Common myeloid progenitor, CD34-positive (primary cell): ENCODE measurements around the gene C7orf25.
"Not testable (repeated sequence)": the region's sequence is repeated elsewhere in the genome, so short reads cannot be mapped to it uniquely, and the experiment has no call there.

Experiments
- CTCF ChIA-PET: fragments of 350-600 bp; sonication (Branson Sonifier 250); formaldehyde crosslinking; loops from one replicate; lab custom pipeline; 2021; ENCODE audit warnings: antibody characterized with exemption; lab: Charles Lee
- POLR2A ChIA-PET: fragments of 350-600 bp; sonication (Branson Sonifier 250); formaldehyde crosslinking; loops from one replicate; lab custom pipeline; 2021; ENCODE audit warnings: antibody characterized with exemption; lab: Charles Lee
- DNase-seq, 3 donors: peaks; one replicate each; pipeline versions ENCODE4 v3.0.0 to v3.0.0-alpha.2; 2013
- H3K27ac ChIP-seq, 2 experiments: 1 replicate in 1 of 2; 2 replicates in 1 of 2; pipeline ENCODE4 v1.7.0; 2013; ENCODE audit warnings: inconsistent platforms in 2 of 2, low read length in 2 of 2, mild to moderate bottlenecking in 2 of 2, low read depth in 1 of 2, moderate library complexity in 1 of 2; ENCODE audit not compliant: severe bottlenecking in 2 of 2, insufficient read depth in 1 of 2, poor library complexity in 1 of 2
- H3K27me3 ChIP-seq, 5 experiments: replicated peaks in 2 of 5; 1 replicate in 3 of 5; 2 replicates in 2 of 5; pipeline versions ENCODE4 v1.6.1 to v1.7.0; 2013; ENCODE audit warnings: low read length in 4 of 5, mild to moderate bottlenecking in 2 of 5, moderate library complexity in 2 of 5, inconsistent platforms in 1 of 5; ENCODE audit not compliant: insufficient read depth in 5 of 5, control insufficient read depth in 4 of 5
- H3K36me3 ChIP-seq, 4 experiments: 1 replicate in 2 of 4; 2 replicates in 2 of 4; pipeline versions ENCODE4 v1.6.1 to v1.7.0; 2013; ENCODE audit warnings: low read length in 3 of 4, control low read depth in 1 of 4, mild to moderate bottlenecking in 1 of 4; ENCODE audit not compliant: control insufficient read depth in 4 of 4, insufficient read depth in 4 of 4
- H3K4me1 ChIP-seq, 4 experiments: 1 replicate in 3 of 4; 2 replicates in 1 of 4; pipeline versions ENCODE4 v1.6.1 to v1.7.1; 2013; ENCODE audit warnings: low read length in 3 of 4, mild to moderate bottlenecking in 3 of 4, control low read depth in 1 of 4, inconsistent platforms in 1 of 4, moderate library complexity in 1 of 4; ENCODE audit not compliant: control insufficient read depth in 4 of 4, insufficient read depth in 4 of 4; ENCODE audit errors: control extremely low read depth in 1 of 4
- H3K4me3 ChIP-seq, 7 experiments: 1 replicate in 4 of 7; 2 replicates in 3 of 7; pipeline versions ENCODE4 v1.5.1 to v1.7.0; 2013; ENCODE audit warnings: mild to moderate bottlenecking in 7 of 7, low read length in 6 of 7, moderate library complexity in 6 of 7, inconsistent platforms in 2 of 7, low read depth in 2 of 7, control low read depth in 1 of 7; ENCODE audit not compliant: insufficient read depth in 4 of 7, control insufficient read depth in 1 of 7; ENCODE audit errors: extremely low read depth in 1 of 7
- H3K9me3 ChIP-seq, 5 experiments: 1 replicate in 4 of 5; 2 replicates in 1 of 5; pipeline versions ENCODE4 v1.6.1 to v1.7.1; 2013; ENCODE audit warnings: low read length in 4 of 5, mild to moderate bottlenecking in 2 of 5, inconsistent platforms in 1 of 5, low read depth in 1 of 5, moderate library complexity in 1 of 5; ENCODE audit not compliant: control insufficient read depth in 4 of 5, insufficient read depth in 2 of 5; ENCODE audit errors: control extremely low read depth in 1 of 5
- WGBS: methylation state at CpG from one replicate; pipeline ENCODE4 v1.1.5; 2013; ENCODE audit not compliant: insufficient coverage; 5-methylcytosine and 5-hydroxymethylcytosine counted together

C7orf25 gene

GRCh38 chr7:42885183-42885582 is 26.7 kb downstream of the C7orf25 start:
- H3K4me3 ChIP-seq, CTCF ChIA-PET, POLR2A ChIA-PET, H3K9me3 ChIP-seq, H3K27me3 ChIP-seq, DNase-seq, H3K36me3 ChIP-seq, H3K27ac ChIP-seq: not testable (repeated sequence)
- peaks cover 4 to 31% (median 20%) of the 10 kb centered on the region in 4 experiments for H3K4me1 ChIP-seq
- 81% methylated on average over 6 of the region's 8 CpGs for WGBS

GRCh38 chr7:42883950-42884349 is 27.9 kb downstream of the C7orf25 start:
- no peak for DNase-seq
- 98% methylated on average over 6 of the region's 6 CpGs for WGBS
- CTCF ChIA-PET = no interaction called here

DNA sequence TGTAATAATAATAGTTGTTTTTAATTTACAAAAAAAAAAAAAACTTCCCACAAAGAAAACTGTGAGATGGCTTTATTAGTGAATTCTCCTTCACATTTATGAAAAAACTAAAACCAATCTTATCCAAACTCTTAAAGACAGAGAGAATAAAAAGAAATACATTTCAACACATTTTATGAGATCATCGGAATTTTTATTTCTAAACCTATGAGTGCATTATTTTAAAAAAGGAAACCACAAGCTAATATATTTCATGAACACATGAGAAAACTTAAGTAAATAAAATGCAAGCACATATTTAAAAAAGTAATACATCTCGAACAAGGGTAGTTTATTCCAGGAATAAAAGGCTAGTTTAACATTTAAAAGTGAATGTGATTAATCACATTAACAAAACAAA is 31.5 kb downstream of the C7orf25 start:
- H3K27ac ChIP-seq = no peak overlapping the region
- peaks cover 2 to 11% (median 9%) of the 10 kb centered on the region in 4 experiments for H3K4me1 ChIP-seq
- no peaks in the 10 kb centered on the region for H3K36me3 ChIP-seq
- no peak overlapping the region for H3K4me3 ChIP-seq
- H3K27me3 ChIP-seq = no peaks in the 10 kb centered on the region
- POLR2A ChIA-PET = no interaction called here
- CTCF ChIA-PET = interaction anchor here (1.1 kb wide), 1 partner anchor 940 kb away, joined by 4 read pairs; no protein-coding TSS in a partner anchor
- H3K9me3 ChIP-seq = no peaks in the 10 kb centered on the region
- no CpG with 5 or more reads among the region's 2 CpGs for WGBS
- DNase-seq = no peak

More at GRCh38 chr7:42883950-42884349, 27.9 kb downstream of the C7orf25 start:
- no peaks in the 10 kb centered on the region for H3K36me3 ChIP-seq
- no peak overlapping the region for H3K4me3 ChIP-seq
- POLR2A ChIA-PET = no interaction called here
- H3K27ac ChIP-seq = no peak overlapping the region
- H3K27me3 ChIP-seq = peaks cover 0 to 3% (median 0%) of the 10 kb centered on the region in 5 experiments
- H3K4me1 ChIP-seq = peaks cover 0 to 22% (median 14%) of the 10 kb centered on the region in 4 experiments
- no peaks in the 10 kb centered on the region for H3K9me3 ChIP-seq

DNA sequence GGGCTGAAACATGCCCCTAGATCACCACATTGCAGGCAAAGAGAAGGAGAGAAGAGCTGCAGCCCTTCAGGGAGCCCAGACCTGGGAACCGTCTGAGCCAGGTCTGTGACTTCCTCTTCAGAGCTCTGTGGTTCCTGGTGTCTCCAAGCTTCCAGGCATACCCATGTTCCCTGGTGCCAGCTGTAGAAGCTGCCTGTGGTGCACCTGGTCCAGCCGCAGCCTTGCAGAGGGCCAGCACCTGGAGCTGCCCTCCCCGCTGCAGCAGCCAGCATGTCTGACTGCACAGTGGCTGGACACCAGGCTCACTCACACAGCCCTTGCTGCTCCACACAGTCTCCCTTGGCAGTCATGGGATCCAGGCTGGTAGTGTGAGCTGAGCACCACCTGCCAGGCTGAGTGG is 33.6 kb downstream of the C7orf25 start:
- 45% methylated on average over 3 of the region's 3 CpGs for WGBS
- DNase-seq = peak in 1 of 3 donors; percentile 28
- ChIA-PET POLR2A (no interaction called here), CTCF (interaction anchor here (0.6 to 4.1 kb wide), 6 partner anchors 9 to 933 kb away, joined by 3 to 14 read pairs (median 5); no protein-coding TSS in a partner anchor)
- H3K27me3 ChIP-seq = no peaks in the 10 kb centered on the region
- peaks cover 2 to 11% (median 9%) of the 10 kb centered on the region in 4 experiments for H3K4me1 ChIP-seq
- H3K27ac ChIP-seq = no peak overlapping the region
- no peaks in the 10 kb centered on the region for H3K36me3 ChIP-seq
- no peaks in the 10 kb centered on the region for H3K9me3 ChIP-seq
- H3K4me3 ChIP-seq = no peak overlapping the region

DNA sequence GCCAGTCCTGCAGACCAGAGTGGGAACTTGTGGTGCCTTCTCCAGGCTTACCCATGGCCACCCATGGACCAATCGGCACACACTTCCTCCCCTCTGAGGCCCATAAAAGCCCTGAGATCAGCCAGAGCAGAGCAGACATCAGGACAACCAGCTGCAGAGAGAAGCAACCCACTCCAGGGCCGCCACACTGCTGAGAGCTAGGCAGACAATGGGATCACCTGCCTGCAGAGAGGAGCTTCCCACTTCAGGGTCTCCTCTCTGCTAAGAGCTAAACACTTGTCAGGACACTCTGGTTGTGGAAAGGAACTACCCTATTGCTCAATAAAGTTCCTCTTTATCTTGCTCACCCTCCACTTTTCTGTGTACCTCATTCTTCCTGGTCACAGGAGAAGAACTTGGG is 34.0 kb downstream of the C7orf25 start:
- DNase-seq = peak in 2 of 3 donors; percentile 23 to 38
- Histone ChIP-seq H3K27me3 (no peaks in the 10 kb centered on the region), H3K36me3 (no peaks in the 10 kb centered on the region), H3K9me3 (no peaks in the 10 kb centered on the region), H3K4me1 (peaks cover 2 to 11% (median 9%) of the 10 kb centered on the region in 4 experiments), H3K27ac (no peak overlapping the region), H3K4me3 (no peak overlapping the region)
- 100% methylated on average over 2 of the region's 2 CpGs for WGBS
- CTCF ChIA-PET = interaction anchor here (0.6 to 4.1 kb wide), 9 partner anchors 10 to 937 kb away, joined by 3 to 14 read pairs (median 5); no protein-coding TSS in a partner anchor
- POLR2A ChIA-PET = no interaction called here

DNA sequence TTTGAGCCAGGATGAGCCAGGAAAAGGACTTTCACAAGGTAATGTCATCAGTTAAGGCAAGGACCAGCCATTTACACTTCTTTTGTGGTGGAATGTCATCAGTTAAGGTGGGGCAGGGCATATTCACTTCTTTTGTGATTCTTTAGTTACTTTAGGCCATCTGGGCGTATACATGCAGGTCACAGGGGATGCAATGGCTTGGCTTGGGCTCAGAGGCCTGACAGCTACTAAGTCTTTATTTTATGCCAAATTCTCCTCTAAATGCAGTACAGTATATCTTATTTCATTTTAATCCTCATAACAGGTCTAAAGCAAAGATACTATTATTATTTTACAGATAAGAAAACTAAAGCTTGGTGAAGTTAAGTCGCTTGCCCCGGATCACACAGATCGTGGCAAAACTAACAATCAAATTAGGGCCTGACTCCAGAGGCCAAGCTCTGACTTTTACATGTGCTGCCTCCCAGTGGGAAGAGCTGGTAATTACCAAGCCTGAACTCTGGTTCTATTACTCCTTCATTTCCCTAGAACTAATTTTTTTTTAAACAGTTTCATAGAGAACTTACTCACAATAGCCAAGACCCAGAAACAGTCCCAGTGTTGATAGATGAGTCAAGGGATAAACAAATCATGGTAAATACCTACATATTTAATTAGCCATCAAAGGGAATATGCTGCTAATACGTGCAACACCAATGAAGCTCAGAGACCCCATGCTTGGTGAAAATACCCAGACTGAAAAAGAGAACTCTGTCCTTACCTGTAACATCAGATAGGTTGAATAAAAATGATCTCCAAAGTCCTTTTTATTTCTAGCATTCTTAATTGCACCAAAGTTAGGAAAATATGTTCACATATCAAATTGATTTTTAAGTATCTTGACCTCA is 35.4 kb downstream of the C7orf25 start:
- no peak overlapping the region for H3K27ac ChIP-seq
- DNase-seq = peak; percentile 58 to 72 (median 67)
- peaks cover 2 to 11% (median 9%) of the 10 kb centered on the region in 4 experiments for H3K4me1 ChIP-seq
- WGBS = 69% methylated on average over 4 of the region's 5 CpGs
- no peaks in the 10 kb centered on the region for H3K36me3 ChIP-seq
- CTCF ChIA-PET = interaction anchor here (0.9 to 4.1 kb wide), 9 partner anchors 10 to 936 kb away, joined by 3 to 14 read pairs (median 6); no protein-coding TSS in a partner anchor
- no peaks in the 10 kb centered on the region for H3K27me3 ChIP-seq
- POLR2A ChIA-PET = no interaction called here
- H3K4me3 ChIP-seq = no peak overlapping the region
- H3K9me3 ChIP-seq = no peaks in the 10 kb centered on the region
